GM12878 (cell line): ENCODE data around the gene SLC16A6. TPM values are rescaled to one million over a fixed set of nuclear protein-coding genes. Genes with fewer than 3 reads are reported as not detected.
"Not testable (repeated sequence)": the region's sequence is repeated elsewhere in the genome, so short reads cannot be mapped to it uniquely, and the experiment has no call there.

Source experiments
- ATAC-seq: fragments of 200-7000 bp; cut with Tn5 transposase; 3 replicates; pipeline ENCODE4 v1.9.1; 2020; ENCODE audit warnings: mild to moderate bottlenecking, moderate library complexity
- BruUV-seq: library from RNA; stranded (reverse); fragments of 400-500 nt; replicated peaks from 2 replicates; lab custom pipeline; 2021; lab: Mats Ljungman, UMichigan
- CTCF ChIA-PET: fragments of 300-600 bp; sonication (Branson Sonifier 250); formaldehyde crosslinking; extraction: SDS; loops from one replicate; lab custom pipeline; 2021; ENCODE audit warnings: inconsistent platforms; lab: Yijun Ruan, JAX
- POLR2A ChIA-PET: fragments of 350-600 bp; formaldehyde crosslinking; extraction: SDS; loops from one replicate; lab custom pipeline; 2021; ENCODE audit warnings: inconsistent platforms; lab: Charles Lee
- RAD21 ChIA-PET: fragments of 300-600 bp; sonication (Branson Sonifier 250); formaldehyde crosslinking; loops from one replicate; lab custom pipeline; 2023; ENCODE audit warnings: antibody characterized with exemption; ENCODE audit not compliant: unreplicated experiment; lab: Charles Lee
- SMC1A ChIA-PET: fragments of 300-600 bp; sonication (Branson Sonifier 250); formaldehyde crosslinking; loops from one replicate; lab custom pipeline; 2023; ENCODE audit not compliant: unreplicated experiment, uncharacterized antibody; lab: Charles Lee
- DNase-seq: peaks from one replicate; pipeline ENCODE4 v3.0.0-alpha.2; 2011; ENCODE audit warnings: low read depth, low spot score
- FAIRE-seq: peaks from 3 replicates; lab custom pipeline; 2011; peaks lifted over from hg19 to GRCh38; lab: Jason Lieb, UNC
- H2AFZ ChIP-seq: 2 replicates; pipeline ENCODE4 v1.6.0; 2011; ENCODE audit warnings: low read depth, low read length, control low read depth; ENCODE audit not compliant: control insufficient read depth
- H3K27ac ChIP-seq: 2 replicates; pipeline ENCODE4 v1.5.1; 2011; ENCODE audit warnings: control low read depth; ENCODE audit not compliant: control insufficient read depth, insufficient read depth
- H3K27me3 ChIP-seq, 2 experiments: replicated peaks in 1 of 2; 2 replicates each; pipeline versions ENCODE4 v1.6.0 to v1.6.1; 2011; ENCODE audit warnings: low read length in 1 of 2; ENCODE audit not compliant: control insufficient read depth in 2 of 2, insufficient read depth in 2 of 2
- H3K36me3 ChIP-seq, 2 experiments: 2 replicates each; pipeline ENCODE4 v1.5.1; 2011; ENCODE audit warnings: low read length in 1 of 2; ENCODE audit not compliant: control insufficient read depth in 2 of 2, insufficient read depth in 2 of 2
- H3K4me1 ChIP-seq: 2 replicates; pipeline ENCODE4 v1.6.1; 2011; ENCODE audit warnings: mild to moderate bottlenecking, low read length, moderate library complexity, mixed read lengths; ENCODE audit not compliant: control insufficient read depth, insufficient read depth
- H3K4me2 ChIP-seq: 2 replicates; pipeline ENCODE4 v1.6.0; 2011; ENCODE audit warnings: control low read depth; ENCODE audit not compliant: control insufficient read depth, insufficient read depth
- H3K4me3 ChIP-seq: fragments of 200-600 bp; sonication (generic); 2 replicates; pipeline ENCODE4 v1.5.1; 2016
- H3K79me2 ChIP-seq: 2 replicates; pipeline ENCODE4 v1.6.0; 2011; ENCODE audit warnings: low read length; ENCODE audit not compliant: control insufficient read depth, insufficient read depth
- H3K9ac ChIP-seq: 2 replicates; pipeline ENCODE4 v1.8.0; 2011; ENCODE audit warnings: low read length, control low read depth, mixed read lengths; ENCODE audit not compliant: control insufficient read depth, insufficient read depth
- H3K9me3 ChIP-seq: replicated peaks from 3 replicates; pipeline ENCODE4 v1.5.1; 2011; ENCODE audit warnings: mild to moderate bottlenecking, low read length; ENCODE audit not compliant: control insufficient read depth, insufficient read depth
- H4K20me1 ChIP-seq: 2 replicates; pipeline ENCODE4 v1.6.0; 2011; ENCODE audit not compliant: control insufficient read depth, insufficient read depth
- FOXK2 ChIP-seq: fragments of 450-650 bp; IDR thresholded peaks from 2 replicates; pipeline ENCODE4 v1.6.1; 2017; ENCODE audit warnings: mild to moderate bottlenecking, moderate library complexity
- MEF2B ChIP-seq: fragments of 450-650 bp; IDR thresholded peaks from 2 replicates; pipeline ENCODE4 v1.6.1; 2018; ENCODE audit warnings: mild to moderate bottlenecking, moderate library complexity; ENCODE audit not compliant: partially characterized antibody, poor library complexity, severe bottlenecking
- NKRF ChIP-seq: fragments of 450-650 bp; conservative IDR thresholded peaks from 2 replicates; pipeline ENCODE4 v1.6.1; 2017; ENCODE audit warnings: mild to moderate bottlenecking, moderate library complexity
- SIX5 ChIP-seq: IDR thresholded peaks from 2 replicates; pipeline ENCODE4 v1.6.1; 2011; ENCODE audit warnings: mild to moderate bottlenecking, low read depth, low read length, moderate library complexity; ENCODE audit not compliant: severe bottlenecking
- SMARCA5 ChIP-seq: fragments of 450-650 bp; IDR thresholded peaks from 2 replicates; pipeline ENCODE4 v1.6.1; 2017; ENCODE audit warnings: mild to moderate bottlenecking
- USF1 ChIP-seq: IDR thresholded peaks from 2 replicates; pipeline ENCODE4 v1.6.1; 2011; ENCODE audit warnings: borderline replicate concordance, low read depth, mild to moderate bottlenecking, moderate library complexity, mixed read lengths, low read length; ENCODE audit not compliant: insufficient read depth; ENCODE audit errors: extremely low read length
- WGBS: methylation state at CpG from one replicate; pipeline ENCODE4 v1.1.6; 2016; ENCODE audit warnings: low lambda C conversion rate; ENCODE audit not compliant: insufficient replicate concordance, insufficient coverage; ENCODE audit errors: missing lambda C conversion rate; 5-methylcytosine and 5-hydroxymethylcytosine counted together
- in situ Hi-C: fragments of 300-500 bp; cut with MboI; formaldehyde crosslinking; loops from 9 replicates; pipeline ENCODE4 v1.14.3; 2018; ENCODE audit warnings: mixed read lengths
- intact Hi-C: fragments of 100-400 bp; cut with micrococcal nuclease; formaldehyde crosslinking; loops from one replicate; pipeline ENCODE4 v1.14.2; 2022; ENCODE audit not compliant: unreplicated experiment
- polyA plus RNA-seq, 11 experiments: library from polyadenylated mRNA; depleted of rRNA in 4 of 11; unstranded in 6 of 11; stranded (reverse) in 5 of 11; fragments of >200 nt; fragmentation: Nextera tagmentation in 4 of 11; fragmentation: Illumina TruSeq in 1 of 11; extraction: Ambion mirVana in 4 of 11; extraction: Trizol in 1 of 11; gene quantifications; 1 replicate in 1 of 11; 2 replicates in 10 of 11; pipeline versions ENCODE4 v1.2.1 to v1.2.3, GENCODE V29; 2011 to 2016; ENCODE audit warnings: inconsistent platforms in 2 of 11, missing spikeins in 2 of 11, low read depth in 1 of 11
- total RNA-seq, 4 experiments: library from RNA; depleted of rRNA in 3 of 4; stranded (reverse); fragments of >200 nt in 3 of 4; fragmentation: Illumina TruSeq in 1 of 4; extraction: Trizol in 1 of 4; gene quantifications; 2 replicates each; pipeline versions ENCODE4 v1.2.1 to v1.2.3, GENCODE V29; 2013 to 2021
- TF ChIP-seq, protein P1 (sequence below): IDR thresholded peaks from 2 replicates; pipeline ENCODE4 v1.6.1; 2012; ENCODE audit warnings: mild to moderate bottlenecking, low read depth, low read length

Gene SLC16A6
- total and polyA plus RNA-seq, 10 of the 15 experiments (the other 5 are each of a cell fraction or from before 2014, with no cell fraction given): 2.4 to 8.8 (median 6.0) TPM

DNA sequence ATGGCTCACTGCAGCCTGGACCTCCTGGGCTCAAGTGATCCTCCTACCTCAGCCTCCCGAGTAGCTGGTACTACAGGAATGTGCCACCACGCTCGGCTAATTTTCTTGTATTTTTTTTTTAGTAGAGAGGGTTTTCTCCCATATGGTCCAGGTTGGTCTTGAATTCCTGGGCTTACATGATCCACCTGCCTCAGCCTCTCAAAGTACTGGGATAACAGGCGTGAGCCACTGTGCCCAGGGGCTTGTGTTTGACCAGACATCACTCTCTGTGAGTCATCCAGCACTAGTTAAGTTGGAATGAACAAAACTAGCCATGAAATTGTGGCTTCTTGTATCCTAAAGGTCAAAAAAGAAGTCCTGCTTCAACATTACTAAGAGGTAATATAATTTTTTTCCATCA, 59.8 kb downstream of the SLC16A6 start:
- H3K9me3 ChIP-seq, H2AFZ ChIP-seq, H3K27ac ChIP-seq, intact Hi-C loops, H3K36me3 ChIP-seq, RAD21 ChIA-PET, H3K4me2 ChIP-seq, POLR2A ChIA-PET, BruUV-seq, H3K4me1 ChIP-seq, DNase-seq, FAIRE-seq, H3K9ac ChIP-seq, CTCF ChIA-PET, H3K27me3 ChIP-seq, ATAC-seq, H3K79me2 ChIP-seq, in situ Hi-C loops, H4K20me1 ChIP-seq, H3K4me3 ChIP-seq, SMC1A ChIA-PET: not testable (repeated sequence)
- WGBS: 83% methylated on average over 4 of the region's 4 CpGs

- no peaks in the 10 kb centered on the region for H3K9me3 ChIP-seq
- no peaks in the 10 kb centered on the region for H3K36me3 ChIP-seq
- no peak overlapping the region for H3K27ac ChIP-seq
- CTCF ChIA-PET: no interaction called here
- RAD21 ChIA-PET: no interaction called here
- H3K4me1 ChIP-seq: peaks cover 6% of the 10 kb centered on the region
- SMC1A ChIA-PET: no interaction called here
- ATAC-seq (no peak), FAIRE-seq (no peak), DNase-seq (no peak)
- intact Hi-C loops: no loop called here
- in situ Hi-C loops: no loop called here
- H3K4me3 ChIP-seq: no peak overlapping the region
- no peak overlapping the region for H3K4me2 ChIP-seq
- no peaks in the 10 kb centered on the region for H3K79me2 ChIP-seq
- WGBS: 72% methylated on average over 8 of the region's 8 CpGs
- H2AFZ ChIP-seq: no peak overlapping the region
- POLR2A ChIA-PET: no interaction called here
- BruUV-seq: no TSS peak
- H3K9ac ChIP-seq: no peak overlapping the region
- H3K27me3 ChIP-seq: no peaks in the 10 kb centered on the region
- no peaks in the 10 kb centered on the region for H4K20me1 ChIP-seq
- TF ChIP-seq SMARCA5 (no peak), SIX5 (no peak), FOXK2 (no peak), NKRF (no peak), USF1 (no peak), MEF2B (no peak)
- TF ChIP-seq, protein P1, sequence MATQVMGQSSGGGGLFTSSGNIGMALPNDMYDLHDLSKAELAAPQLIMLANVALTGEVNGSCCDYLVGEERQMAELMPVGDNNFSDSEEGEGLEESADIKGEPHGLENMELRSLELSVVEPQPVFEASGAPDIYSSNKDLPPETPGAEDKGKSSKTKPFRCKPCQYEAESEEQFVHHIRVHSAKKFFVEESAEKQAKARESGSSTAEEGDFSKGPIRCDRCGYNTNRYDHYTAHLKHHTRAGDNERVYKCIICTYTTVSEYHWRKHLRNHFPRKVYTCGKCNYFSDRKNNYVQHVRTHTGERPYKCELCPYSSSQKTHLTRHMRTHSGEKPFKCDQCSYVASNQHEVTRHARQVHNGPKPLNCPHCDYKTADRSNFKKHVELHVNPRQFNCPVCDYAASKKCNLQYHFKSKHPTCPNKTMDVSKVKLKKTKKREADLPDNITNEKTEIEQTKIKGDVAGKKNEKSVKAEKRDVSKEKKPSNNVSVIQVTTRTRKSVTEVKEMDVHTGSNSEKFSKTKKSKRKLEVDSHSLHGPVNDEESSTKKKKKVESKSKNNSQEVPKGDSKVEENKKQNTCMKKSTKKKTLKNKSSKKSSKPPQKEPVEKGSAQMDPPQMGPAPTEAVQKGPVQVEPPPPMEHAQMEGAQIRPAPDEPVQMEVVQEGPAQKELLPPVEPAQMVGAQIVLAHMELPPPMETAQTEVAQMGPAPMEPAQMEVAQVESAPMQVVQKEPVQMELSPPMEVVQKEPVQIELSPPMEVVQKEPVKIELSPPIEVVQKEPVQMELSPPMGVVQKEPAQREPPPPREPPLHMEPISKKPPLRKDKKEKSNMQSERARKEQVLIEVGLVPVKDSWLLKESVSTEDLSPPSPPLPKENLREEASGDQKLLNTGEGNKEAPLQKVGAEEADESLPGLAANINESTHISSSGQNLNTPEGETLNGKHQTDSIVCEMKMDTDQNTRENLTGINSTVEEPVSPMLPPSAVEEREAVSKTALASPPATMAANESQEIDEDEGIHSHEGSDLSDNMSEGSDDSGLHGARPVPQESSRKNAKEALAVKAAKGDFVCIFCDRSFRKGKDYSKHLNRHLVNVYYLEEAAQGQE: no peak
Measured at GRCh38 chr17:68229619-68230018, 61.3 kb downstream of the SLC16A6 start.
